CD4-positive, alpha-beta T cell (primary cell): ENCODE results near the gene ORM1. TPM values are rescaled to one million over a fixed set of nuclear protein-coding genes. Genes with fewer than 3 reads are reported as not detected.
"Not testable (repeated sequence)": the region's sequence is repeated elsewhere in the genome, so short reads cannot be mapped to it uniquely, and the experiment has no call there.

Source experiments
- ATAC-seq: fragments of 200-7000 bp; cut with Tn5 transposase; one replicate; pipeline ENCODE4 v1.10.0; 2022; ENCODE audit warnings: mild to moderate bottlenecking; ENCODE audit not compliant: poor library complexity
- CTCF ChIA-PET: fragments of 350-600 bp; sonication (Branson Sonifier 250); formaldehyde crosslinking; loops from one replicate; lab custom pipeline; 2021; ENCODE audit warnings: antibody characterized with exemption, inconsistent platforms; lab: Charles Lee
- POLR2A ChIA-PET: fragments of 350-600 bp; sonication (Branson Sonifier 250); formaldehyde crosslinking; loops from one replicate; lab custom pipeline; 2021; ENCODE audit warnings: antibody characterized with exemption, inconsistent platforms; lab: Charles Lee
- DNase-seq, 14 experiments: peaks; one replicate each; pipeline ENCODE4 v3.0.0-alpha.2; 2013 to 2020; ENCODE audit warnings: mixed read lengths in 2 of 14
- H3K27ac ChIP-seq, 2 donors: one replicate each; pipeline versions ENCODE4 v1.5.1 to v1.7.0; 2013; ENCODE audit warnings: low read length in 2 of 2, low read depth in 1 of 2, mild to moderate bottlenecking in 1 of 2
- H3K27me3 ChIP-seq, 2 experiments: 1 replicate in 1 of 2; 2 replicates in 1 of 2; pipeline versions ENCODE4 v1.6.1 to v1.7.0; 2013; ENCODE audit warnings: low read length in 2 of 2, control low read depth in 1 of 2, mild to moderate bottlenecking in 1 of 2, moderate library complexity in 1 of 2; ENCODE audit not compliant: insufficient read depth in 2 of 2, control insufficient read depth in 1 of 2
- H3K36me3 ChIP-seq: one replicate; pipeline ENCODE4 v1.6.1; 2013; ENCODE audit warnings: low read length, control low read depth; ENCODE audit not compliant: insufficient read depth
- H3K4me1 ChIP-seq: one replicate; pipeline ENCODE4 v1.6.1; 2013; ENCODE audit warnings: low read length, control low read depth; ENCODE audit not compliant: insufficient read depth
- H3K4me3 ChIP-seq: one replicate; pipeline ENCODE4 v1.5.1; 2013; ENCODE audit warnings: mild to moderate bottlenecking, low read length, moderate library complexity
- H3K9me3 ChIP-seq, 2 experiments: 1 replicate in 1 of 2; 2 replicates in 1 of 2; pipeline versions ENCODE4 v1.6.1 to v1.7.0; 2013; ENCODE audit warnings: low read length in 2 of 2, mild to moderate bottlenecking in 2 of 2, control low read depth in 1 of 2, moderate library complexity in 1 of 2; ENCODE audit not compliant: control insufficient read depth in 1 of 2, insufficient read depth in 1 of 2
- H3K27ac Mint-ChIP-seq: one replicate; pipeline ENCODE4 v1.8.0; 2020; ENCODE audit warnings: mixed read lengths
- H3K27me3 Mint-ChIP-seq: one replicate; pipeline ENCODE4 v1.8.0; 2021; ENCODE audit warnings: mixed read lengths
- H3K36me3 Mint-ChIP-seq: one replicate; pipeline ENCODE4 v1.8.0; 2021; ENCODE audit warnings: low read depth, mixed read lengths
- H3K4me1 Mint-ChIP-seq: one replicate; pipeline ENCODE4 v1.8.0; 2021; ENCODE audit warnings: low read depth, mixed read lengths
- H3K4me3 Mint-ChIP-seq: one replicate; pipeline ENCODE4 v1.8.0; 2020; ENCODE audit warnings: mild to moderate bottlenecking, mixed read lengths
- H3K9me3 Mint-ChIP-seq: one replicate; pipeline ENCODE4 v1.8.0; 2020; ENCODE audit warnings: mixed read lengths
- CTCF ChIP-seq: fragments of 200-600 bp; IDR thresholded peaks from one replicate; pipeline ENCODE4 v1.8.0; 2022; ENCODE audit warnings: antibody characterized with exemption, mild to moderate bottlenecking
- intact Hi-C, 2 experiments: fragments of 100-400 bp; cut with DNase I in 1 of 2; cut with micrococcal nuclease in 1 of 2; formaldehyde crosslinking; loops; one replicate each; pipeline versions ENCODE4 v1.15.1 to v1.9.0; 2023 to 2025; cut with DNase I, micrococcal nuclease
- total RNA-seq, 174 experiments: library from RNA in 2 of 174; stranded (reverse) in 2 of 174; gene quantifications; one replicate each; pipeline ENCODE4 v1.2.3 and lab custom pipeline; 2021 to 2026

The ORM1 gene
- total RNA-seq, 2 experiments from 2014 or later = not detected

GRCh38 chr9:114317665-114318357, 5.1 kb upstream of the ORM1 start:
- Histone ChIP-seq H3K4me3 (no peak overlapping the region), H3K4me1 (no peaks in the 10 kb centered on the region), H3K36me3 (no peaks in the 10 kb centered on the region), H3K27ac (no peak overlapping the region), H3K27me3 (peaks cover 0 to 2% of the 10 kb centered on the region in 2 experiments), H3K9me3 (peaks cover 0 to 5% of the 10 kb centered on the region in 2 experiments)
- intact Hi-C loops = loop anchor here in 1 of 2 experiments (10.0 kb wide), 1 partner anchor 707 kb away; no protein-coding TSS in a partner anchor
- POLR2A ChIA-PET = no interaction called here
- Mint-ChIP-seq H3K27me3 (peaks cover 4% of the 10 kb centered on the region), H3K36me3 (no peaks in the 10 kb centered on the region), H3K4me1 (no peaks in the 10 kb centered on the region), H3K27ac (no peak overlapping the region), H3K4me3 (no peak overlapping the region), H3K9me3 (no peaks in the 10 kb centered on the region)
- CTCF ChIA-PET = no interaction called here
- DNase-seq = no peak
- TF ChIP-seq CTCF = no peak
- ATAC-seq = no peak

- no peaks in the 10 kb centered on the region for H3K36me3 ChIP-seq
- POLR2A ChIA-PET = no interaction called here
- Mint-ChIP-seq H3K4me3 (no peak overlapping the region), H3K27me3 (peaks cover 4% of the 10 kb centered on the region), H3K4me1 (no peaks in the 10 kb centered on the region), H3K27ac (no peak overlapping the region), H3K36me3 (no peaks in the 10 kb centered on the region), H3K9me3 (no peaks in the 10 kb centered on the region)
- no peak overlapping the region for H3K4me3 ChIP-seq
- CTCF ChIA-PET = no interaction called here
- H3K4me1 ChIP-seq = no peaks in the 10 kb centered on the region
- intact Hi-C loops = loop anchor here in 1 of 2 experiments (10.0 kb wide), 1 partner anchor 706 kb away; no protein-coding TSS in a partner anchor
- peaks cover 0 to 5% of the 10 kb centered on the region in 2 experiments for H3K9me3 ChIP-seq
- H3K27ac ChIP-seq = no peak overlapping the region
- DNase-seq (no peak), ATAC-seq (no peak)
- peaks cover 0 to 2% of the 10 kb centered on the region in 2 experiments for H3K27me3 ChIP-seq
- no peak for TF ChIP-seq CTCF
Observed at GRCh38 chr9:114318416-114318815, 4.5 kb upstream of the ORM1 start.

GRCh38 chr9:114319147-114319546, 3.8 kb upstream of the ORM1 start:
- no peak for ATAC-seq
- Histone ChIP-seq H3K27ac (no peak overlapping the region), H3K4me1 (no peaks in the 10 kb centered on the region), H3K27me3 (peaks cover 0 to 2% of the 10 kb centered on the region in 2 experiments), H3K4me3 (no peak overlapping the region), H3K9me3 (peaks cover 0 to 5% of the 10 kb centered on the region in 2 experiments), H3K36me3 (no peaks in the 10 kb centered on the region)
- no peaks in the 10 kb centered on the region for H3K9me3 Mint-ChIP-seq
- H3K27me3 Mint-ChIP-seq = peaks cover 4% of the 10 kb centered on the region
- H3K4me1 Mint-ChIP-seq = no peaks in the 10 kb centered on the region
- H3K36me3 Mint-ChIP-seq = no peaks in the 10 kb centered on the region
- no peak for TF ChIP-seq CTCF
- intact Hi-C loops = loop anchor here in 1 of 2 experiments (10.0 kb wide), 1 partner anchor 706 kb away; no protein-coding TSS in a partner anchor
- no peak overlapping the region for H3K4me3 Mint-ChIP-seq
- no peak for DNase-seq
- ChIA-PET CTCF (no interaction called here), POLR2A (no interaction called here)
- H3K27ac Mint-ChIP-seq = no peak overlapping the region

GRCh38 chr9:114320710-114321109, 2.2 kb upstream of the ORM1 start:
- H3K9me3 Mint-ChIP-seq, H3K4me3 ChIP-seq, H3K27ac Mint-ChIP-seq, POLR2A ChIA-PET, H3K27me3 ChIP-seq, H3K4me1 ChIP-seq, CTCF ChIA-PET, H3K9me3 ChIP-seq, H3K36me3 Mint-ChIP-seq, DNase-seq, H3K36me3 ChIP-seq, intact Hi-C loops, H3K4me3 Mint-ChIP-seq, H3K27ac ChIP-seq, ATAC-seq, H3K27me3 Mint-ChIP-seq, H3K4me1 Mint-ChIP-seq: not testable (repeated sequence)
